ENCODE results near the gene INPP5A. TPM values are rescaled to one million over a fixed set of nuclear protein-coding genes. Genes with fewer than 3 reads are reported as not detected.

The INPP5A gene
- total and polyA plus RNA-seq, 5 donors, result 60.0 to 116 (median 97.8) TPM

GRCh38 chr10:132697578-132698200, 160.1 kb downstream of the INPP5A start:
- Histone ChIP-seq H3K4me1 (ENCODE audit: control insufficient read depth, insufficient read depth, low read length) (no peaks in the 10 kb centered on the region), H3K27me3 (ENCODE audit: control insufficient read depth, insufficient read depth) (no peaks in the 10 kb centered on the region), H3K27ac (ENCODE audit: low read length) (no peak overlapping the region), H3K9me3 (ENCODE audit: control insufficient read depth, low read length) (no peaks in the 10 kb centered on the region), H3K4me3 (ENCODE audit: low read length) (no peak overlapping the region)
- ATAC-seq, result no peak
- intact Hi-C loops (cut with DNase I), result no loop called here
- peak in 2 of 3 donors; percentile 11 to 16 for DNase-seq
- 92% methylated on average over 21 of the region's 21 CpGs for WGBS

- Histone ChIP-seq H3K4me1 (ENCODE audit: control insufficient read depth, insufficient read depth, low read length) (no peaks in the 10 kb centered on the region), H3K4me3 (ENCODE audit: low read length) (no peak overlapping the region), H3K27me3 (ENCODE audit: control insufficient read depth, insufficient read depth) (no peaks in the 10 kb centered on the region), H3K9me3 (ENCODE audit: control insufficient read depth, low read length) (no peaks in the 10 kb centered on the region), H3K27ac (ENCODE audit: low read length) (no peak overlapping the region)
- 92% methylated on average over 24 of the region's 24 CpGs for WGBS
- DNase-seq (peak in 2 of 3 donors; percentile 35 to 41), ATAC-seq (no peak)
- intact Hi-C loops (cut with DNase I), result no loop called here
These were observed 160.7 kb downstream of the INPP5A start for GRCh38 chr10:132698211-132698751.

- DNase-seq (peak in 2 of 3 donors; percentile 18 to 40), ATAC-seq (peak in 1 of 2 donors; percentile 24)
- WGBS, result 94% methylated on average over 28 of the region's 28 CpGs
- Histone ChIP-seq H3K27me3 (ENCODE audit: control insufficient read depth, insufficient read depth) (no peaks in the 10 kb centered on the region), H3K9me3 (ENCODE audit: control insufficient read depth, low read length) (no peaks in the 10 kb centered on the region), H3K4me1 (ENCODE audit: control insufficient read depth, insufficient read depth, low read length) (no peaks in the 10 kb centered on the region), H3K4me3 (ENCODE audit: low read length) (no peak overlapping the region), H3K27ac (ENCODE audit: low read length) (no peak overlapping the region)
- intact Hi-C loops (cut with DNase I), result no loop called here
These were observed 161.3 kb downstream of the INPP5A start for GRCh38 chr10:132698761-132699391.

GRCh38 chr10:132699411-132700155, 162.0 kb downstream of the INPP5A start:
- Histone ChIP-seq H3K27me3 (ENCODE audit: control insufficient read depth, insufficient read depth) (no peaks in the 10 kb centered on the region), H3K4me3 (ENCODE audit: low read length) (no peak overlapping the region), H3K27ac (ENCODE audit: low read length) (no peak overlapping the region), H3K9me3 (ENCODE audit: control insufficient read depth, low read length) (no peaks in the 10 kb centered on the region), H3K4me1 (ENCODE audit: control insufficient read depth, insufficient read depth, low read length) (no peaks in the 10 kb centered on the region)
- 91% methylated on average over 18 of the region's 18 CpGs for WGBS
- intact Hi-C loops (cut with DNase I), result no loop called here
- DNase-seq (peak in 2 of 3 donors; percentile 45 to 49), ATAC-seq (peak in 1 of 2 donors; percentile 16)

GRCh38 chr10:132700156-132701098, 162.8 kb downstream of the INPP5A start:
- H3K9me3 ChIP-seq (ENCODE audit: control insufficient read depth, low read length), result no peaks in the 10 kb centered on the region
- intact Hi-C loops (cut with DNase I), result no loop called here
- DNase-seq (peak in 2 of 3 donors; percentile 57 to 65), ATAC-seq (peak; percentile 45 to 47)
- no peak overlapping the region for H3K27ac ChIP-seq (ENCODE audit: low read length)
- 61% methylated on average over 27 of the region's 27 CpGs for WGBS
- no peaks in the 10 kb centered on the region for H3K27me3 ChIP-seq (ENCODE audit: control insufficient read depth, insufficient read depth)
- no peak overlapping the region for H3K4me3 ChIP-seq (ENCODE audit: low read length)
- no peaks in the 10 kb centered on the region for H3K4me1 ChIP-seq (ENCODE audit: control insufficient read depth, insufficient read depth, low read length)

- no peak overlapping the region for H3K4me3 ChIP-seq (ENCODE audit: low read length)
- no peak overlapping the region for H3K27ac ChIP-seq (ENCODE audit: low read length)
- ATAC-seq, result no peak
- H3K27me3 ChIP-seq (ENCODE audit: control insufficient read depth, insufficient read depth), result no peaks in the 10 kb centered on the region
- DNase-seq, result peak in 1 of 3 donors; percentile 29
- intact Hi-C loops (cut with DNase I), result no loop called here
- no peaks in the 10 kb centered on the region for H3K4me1 ChIP-seq (ENCODE audit: control insufficient read depth, insufficient read depth, low read length)
- H3K9me3 ChIP-seq (ENCODE audit: control insufficient read depth, low read length), result no peaks in the 10 kb centered on the region
- 96% methylated on average over 26 of the region's 26 CpGs for WGBS
These were observed 163.7 kb downstream of the INPP5A start for GRCh38 chr10:132701099-132701845.

- DNase-seq, result peak in 1 of 3 donors; percentile 47
- intact Hi-C loops (cut with DNase I), result no loop called here
- 95% methylated on average over 13 of the region's 13 CpGs for WGBS
- H3K4me1 ChIP-seq (ENCODE audit: control insufficient read depth, insufficient read depth, low read length), result no peaks in the 10 kb centered on the region
- ATAC-seq, result no peak
- H3K9me3 ChIP-seq (ENCODE audit: control insufficient read depth, low read length), result no peaks in the 10 kb centered on the region
- no peak overlapping the region for H3K27ac ChIP-seq (ENCODE audit: low read length)
- H3K4me3 ChIP-seq (ENCODE audit: low read length), result no peak overlapping the region
- H3K27me3 ChIP-seq (ENCODE audit: control insufficient read depth, insufficient read depth), result no peaks in the 10 kb centered on the region
These were observed 164.2 kb downstream of the INPP5A start for GRCh38 chr10:132701846-132702190.

- H3K27ac ChIP-seq (ENCODE audit: low read length), result no peak overlapping the region
- no peak overlapping the region for H3K4me3 ChIP-seq (ENCODE audit: low read length)
- intact Hi-C loops (cut with DNase I), result no loop called here
- DNase-seq (peak in 1 of 3 donors; percentile 46), ATAC-seq (no peak)
- H3K4me1 ChIP-seq (ENCODE audit: control insufficient read depth, insufficient read depth, low read length), result no peaks in the 10 kb centered on the region
- WGBS, result 93% methylated on average over 37 of the region's 37 CpGs
- no peaks in the 10 kb centered on the region for H3K27me3 ChIP-seq (ENCODE audit: control insufficient read depth, insufficient read depth)
- H3K9me3 ChIP-seq (ENCODE audit: control insufficient read depth, low read length), result no peaks in the 10 kb centered on the region
These were observed 165.2 kb downstream of the INPP5A start for GRCh38 chr10:132702601-132703418.

- Histone ChIP-seq H3K4me3 (ENCODE audit: low read length) (no peak overlapping the region), H3K27me3 (ENCODE audit: control insufficient read depth, insufficient read depth) (no peaks in the 10 kb centered on the region), H3K9me3 (ENCODE audit: control insufficient read depth, low read length) (no peaks in the 10 kb centered on the region), H3K27ac (ENCODE audit: low read length) (no peak overlapping the region), H3K4me1 (ENCODE audit: control insufficient read depth, insufficient read depth, low read length) (no peaks in the 10 kb centered on the region)
- no peak for ATAC-seq
- WGBS, result 95% methylated on average over 24 of the region's 24 CpGs
- intact Hi-C loops (cut with DNase I), result no loop called here
- DNase-seq, result peak in 2 of 3 donors; percentile 41 to 44
These were observed 165.9 kb downstream of the INPP5A start for GRCh38 chr10:132703419-132704007.
